ENCODE data around the gene C22orf42. TPM values are rescaled to one million over a fixed set of nuclear protein-coding genes. Genes with fewer than 3 reads are reported as not detected.

The C22orf42 gene
- total and polyA plus RNA-seq, 7 donors: not detected

GRCh38 chr22:32112380-32112779 is 46.7 kb downstream of the C22orf42 start:
- WGBS, 3 donors: 75 to 80% (median 77%) methylated on average over 2 of the region's 2 CpGs
- H3K4me3 ChIP-seq: no peak overlapping the region
- no peaks in the 10 kb centered on the region for H3K9me3 ChIP-seq
- H3K36me3 ChIP-seq (ENCODE audit: insufficient read depth in 1 of 2, low read depth in 1 of 2): no peaks in the 10 kb centered on the region
- TF ChIP-seq CTCF (IDR thresholded peaks at IDR 0.05): no peak
- peaks cover 0 to 5% (median 4%) of the 10 kb centered on the region in 3 donors for H3K27me3 ChIP-seq (ENCODE audit: insufficient read depth in 3 of 3, low read length in 2 of 3)
- H3K27ac ChIP-seq: no peak overlapping the region
- H3K4me1 ChIP-seq: no peaks in the 10 kb centered on the region
- DNase-seq: no peak
- ATAC-seq: no peak
- intact Hi-C loops (cut with DNase I): no loop called here

DNA sequence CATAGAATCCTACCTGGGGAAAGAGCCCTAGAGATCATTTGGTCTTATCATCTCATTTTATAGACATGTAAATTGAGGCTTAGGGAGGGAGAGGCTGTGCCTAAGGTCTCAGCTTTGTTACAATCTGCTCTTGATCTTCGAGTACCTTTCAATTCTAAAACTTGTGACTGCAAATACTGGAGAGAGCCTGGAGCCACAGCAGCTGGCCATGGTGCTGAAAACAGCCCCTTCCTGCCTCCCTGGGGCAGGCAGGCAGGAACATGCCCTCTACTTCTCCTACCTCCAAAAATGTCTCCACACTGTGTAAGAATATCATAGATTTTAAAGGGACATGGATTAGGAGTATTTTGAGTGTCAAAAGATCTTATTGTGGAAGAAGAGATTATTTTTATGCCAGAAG is 52.2 kb downstream of the C22orf42 start:
- no peaks in the 10 kb centered on the region for H3K4me1 ChIP-seq
- no peaks in the 10 kb centered on the region for H3K9me3 ChIP-seq
- TF ChIP-seq CTCF (IDR thresholded peaks at IDR 0.05): no peak
- WGBS, 3 donors: 8 to 9% (median 8%) methylated on average over 1 of the region's 1 CpG
- no peak overlapping the region for H3K4me3 ChIP-seq
- DNase-seq (no peak), ATAC-seq (no peak)
- H3K27me3 ChIP-seq (ENCODE audit: insufficient read depth in 3 of 3, low read length in 2 of 3): peaks cover 0 to 4% (median 0%) of the 10 kb centered on the region in 3 donors
- no peak overlapping the region for H3K27ac ChIP-seq
- H3K36me3 ChIP-seq (ENCODE audit: insufficient read depth in 1 of 2, low read depth in 1 of 2): no peaks in the 10 kb centered on the region
- intact Hi-C loops (cut with DNase I): no loop called here

DNA sequence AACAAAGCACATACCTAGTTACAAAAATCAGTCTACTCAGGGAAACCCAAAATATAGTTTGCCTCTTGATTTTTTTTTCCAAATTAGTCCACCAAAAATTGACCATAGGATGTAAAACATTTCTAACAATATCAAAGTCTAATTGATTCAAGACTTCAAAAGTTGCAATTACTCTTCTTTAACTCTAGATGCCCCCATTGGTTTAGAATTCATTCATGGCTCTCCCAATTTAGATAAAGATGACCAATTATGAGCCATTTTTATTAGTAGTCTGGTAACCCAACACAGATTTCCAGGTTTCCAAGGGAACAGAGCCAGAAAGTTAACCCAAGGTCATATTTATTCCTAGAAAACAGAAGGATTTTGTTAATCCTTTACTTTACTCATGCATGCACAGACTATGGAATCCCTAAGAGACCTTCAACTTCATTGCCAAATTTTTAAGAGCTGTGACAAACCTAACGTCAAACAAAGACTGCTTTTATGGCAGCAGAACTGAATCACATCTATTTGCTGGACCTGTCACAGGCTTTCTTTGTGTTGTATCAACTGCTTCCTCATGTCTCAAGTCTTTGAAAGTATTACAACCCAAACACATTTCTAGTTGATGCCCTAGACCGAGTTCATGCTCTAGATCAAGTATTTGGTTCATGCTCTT is 55.3 kb downstream of the C22orf42 start:
- H3K27ac ChIP-seq: no peak overlapping the region
- intact Hi-C loops (cut with DNase I): loop anchor here in 1 of 2 donors (2.0 kb wide), 1 partner anchor 163 kb away; no protein-coding TSS in a partner anchor
- DNase-seq (no peak), ATAC-seq (no peak)
- H3K27me3 ChIP-seq (ENCODE audit: insufficient read depth in 3 of 3, low read length in 2 of 3): no peaks in the 10 kb centered on the region
- peak; percentile 30 for TF ChIP-seq CTCF (IDR thresholded peaks at IDR 0.05)
- H3K9me3 ChIP-seq: no peaks in the 10 kb centered on the region
- no peaks in the 10 kb centered on the region for H3K36me3 ChIP-seq (ENCODE audit: insufficient read depth in 1 of 2, low read depth in 1 of 2)
- no peaks in the 10 kb centered on the region for H3K4me1 ChIP-seq
- no peak overlapping the region for H3K4me3 ChIP-seq
- 25 to 29% (median 25%) methylated on average over 2 of the region's 2 CpGs for WGBS, 3 donors

DNA sequence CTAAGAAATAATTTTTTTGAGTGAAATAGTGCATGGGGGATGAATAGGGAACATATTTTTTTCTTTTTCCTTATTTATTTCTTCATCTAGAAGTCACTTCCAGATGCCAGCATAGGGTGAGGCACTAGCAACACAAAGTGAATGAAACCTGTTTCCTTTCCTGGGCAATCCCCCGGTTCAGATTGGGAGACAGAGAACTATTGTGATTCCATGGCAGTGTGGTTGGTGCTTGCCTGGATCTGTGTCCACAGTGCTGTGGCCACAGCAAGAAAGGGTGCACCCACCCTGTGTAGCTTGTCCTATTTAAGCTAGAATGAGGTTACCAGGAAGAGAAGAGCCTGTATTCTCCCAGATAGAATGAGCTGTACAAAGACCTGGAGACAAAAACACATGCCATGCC is 58.4 kb downstream of the C22orf42 start:
- Histone ChIP-seq H3K36me3 (ENCODE audit: insufficient read depth in 1 of 2, low read depth in 1 of 2) (no peaks in the 10 kb centered on the region), H3K27me3 (ENCODE audit: insufficient read depth in 3 of 3, low read length in 2 of 3) (peaks cover 0 to 3% (median 0%) of the 10 kb centered on the region in 3 donors), H3K4me3 (no peak overlapping the region), H3K4me1 (no peaks in the 10 kb centered on the region), H3K9me3 (no peaks in the 10 kb centered on the region), H3K27ac (no peak overlapping the region)
- DNase-seq (no peak), ATAC-seq (no peak)
- WGBS, 3 donors: 52 to 60% (median 53%) methylated on average over 1 of the region's 1 CpG
- intact Hi-C loops (cut with DNase I): no loop called here
- no peak for TF ChIP-seq CTCF (IDR thresholded peaks at IDR 0.05)

Other genes with a start within 250 kb of the C22orf42 start
- 100 to 1,000 TPM in 1 of 4 donors, 10 to 100 TPM in 3; 47.8 to 116 (median 53.0) TPM for gene YWHAH, start 214.8 kb downstream of the C22orf42 start, total RNA-seq
- 100 to 1,000 TPM in 1 of 3 donors, 10 to 100 TPM in 2; 48.4 to 133 (median 71.9) TPM for gene YWHAH, start 214.8 kb downstream of the C22orf42 start, polyA plus RNA-seq
- gene SLC5A1, start 116.0 kb downstream of the C22orf42 start, total RNA-seq: 1 to 10 TPM in 1 of 4 donors, under 1 TPM in 3; 0.17 to 2.0 (median 0.23) TPM
- gene SLC5A1, start 116.0 kb downstream of the C22orf42 start, polyA plus RNA-seq: 1 to 10 TPM in 1 of 3 donors, under 1 TPM in 2; 0.06 to 1.1 (median 0.38) TPM
- gene RFPL2, start 45.8 kb upstream of the C22orf42 start, total RNA-seq: not detected
- not detected for gene RFPL2, start 45.8 kb upstream of the C22orf42 start, polyA plus RNA-seq
- gene SLC5A4, start 96.0 kb upstream of the C22orf42 start, total RNA-seq: under 1 TPM in 1 of 4 donors, not detected in 3; 0.45 TPM
- gene SLC5A4, start 96.0 kb upstream of the C22orf42 start, polyA plus RNA-seq: under 1 TPM in 2 of 3 donors, not detected in 1; 0.03 to 0.19 TPM
- not detected for gene RFPL3, start 198.6 kb upstream of the C22orf42 start, total RNA-seq
- gene RFPL3, start 198.6 kb upstream of the C22orf42 start, polyA plus RNA-seq: not detected

Measured in psoas muscle (tissue), 8 donors.